Kidney (tissue), 14 donors: ENCODE data around the gene SLC39A10. TPM values are rescaled to one million over a fixed set of nuclear protein-coding genes. Genes with fewer than 3 reads are reported as not detected.

Experiments
- DNase-seq, 5 donors: peaks; one replicate each; pipeline ENCODE4 v3.0.0-alpha.2; 2013 to 2020
- FAIRE-seq: peaks from 2 replicates; lab custom pipeline; 2012; peaks lifted over from hg19 to GRCh38; lab: Jason Lieb, UNC
- H3K27ac ChIP-seq, 2 donors: one replicate each; pipeline ENCODE4 v1.7.0; 2013; ENCODE audit warnings: low read depth in 2 of 2, low read length in 2 of 2, inconsistent platforms in 1 of 2
- H3K27me3 ChIP-seq: one replicate; pipeline ENCODE4 v1.7.1; 2013; ENCODE audit warnings: low read length, inconsistent platforms; ENCODE audit not compliant: control insufficient read depth, insufficient read depth
- H3K36me3 ChIP-seq, 3 donors: one replicate each; pipeline versions ENCODE4 v1.7.0 to v1.7.1; 2013; ENCODE audit warnings: low read length in 3 of 3, control low read depth in 1 of 3, inconsistent platforms in 1 of 3; ENCODE audit not compliant: insufficient read depth in 3 of 3, control insufficient read depth in 2 of 3
- H3K4me1 ChIP-seq, 3 donors: one replicate each; pipeline versions ENCODE4 v1.7.0 to v1.7.1; 2013; ENCODE audit warnings: low read length in 3 of 3, inconsistent platforms in 1 of 3, low read depth in 1 of 3; ENCODE audit not compliant: control insufficient read depth in 2 of 3, insufficient read depth in 2 of 3
- H3K4me3 ChIP-seq, 3 donors: one replicate each; pipeline versions ENCODE4 v1.7.0 to v1.8.1; 2013; ENCODE audit warnings: low read length in 3 of 3, control low read depth in 1 of 3, inconsistent platforms in 1 of 3
- H3K9ac ChIP-seq, 3 donors: one replicate each; pipeline versions ENCODE4 v1.7.0 to v1.7.1; 2013; ENCODE audit warnings: low read length in 3 of 3, control low read depth in 1 of 3, inconsistent platforms in 1 of 3
- H3K9me3 ChIP-seq, 3 donors: one replicate each; pipeline versions ENCODE4 v1.7.0 to v1.7.1; 2013; ENCODE audit warnings: low read length in 3 of 3, control low read depth in 1 of 3, inconsistent platforms in 1 of 3; ENCODE audit not compliant: control insufficient read depth in 2 of 3, insufficient read depth in 1 of 3
- CTCF ChIP-seq: IDR thresholded peaks from 3 replicates; pipeline ENCODE4 v1.5.1; 2012; ENCODE audit warnings: mild to moderate bottlenecking, moderate library complexity, borderline replicate concordance; ENCODE audit not compliant: insufficient read depth; ENCODE audit errors: extremely low read depth
- intact Hi-C: fragments of 100-400 bp; cut with DNase I; formaldehyde crosslinking; loops from one replicate; pipeline ENCODE4 v1.11.1; 2022
- polyA plus RNA-seq: library from polyadenylated mRNA; stranded (reverse); fragments of 350-450 nt; fragmentation: Illumina TruSeq; extraction: RNeasy Lipid Tissue Mini Kit (QIAGEN cat#74804); gene quantifications from one replicate; pipeline ENCODE4 v1.2.3, GENCODE V29; 2014; ENCODE audit warnings: low read depth, low replicate concordance; ENCODE audit not compliant: insufficient read depth
- total RNA-seq: library from RNA; stranded (reverse); fragmentation: NEBNext Ultra II Directional; extraction: Animal tissue kit (Norgen Biotek cat#: 25700); gene quantifications from one replicate; pipeline ENCODE4 v1.2.1, GENCODE V29; 2021
- donor health status: control.
- donor health status: control.
- donor health status: control.
- donor health status: control.
- donor health status: control.
- donor health status: DM: yes; HTN: yes; CAD: no.
- donor health status: Normal renal cell carcinoma (clear cell type).

SLC39A10 gene
- total and polyA plus RNA-seq, 2 donors from 2014 or later: 5.4 to 36.7 TPM

GRCh38 chr2:195766691-195767090 is 109.7 kb downstream of the SLC39A10 start:
- intact Hi-C loops: no loop called here
- no peak for DNase-seq
- no peaks in the 10 kb centered on the region for H3K27me3 ChIP-seq
- H3K9me3 ChIP-seq: peaks cover 0 to 11% (median 0%) of the 10 kb centered on the region in 3 donors
- no peak overlapping the region for H3K9ac ChIP-seq
- FAIRE-seq: peak; percentile 76
- no peak overlapping the region for H3K4me3 ChIP-seq
- TF ChIP-seq CTCF: no peak
- H3K36me3 ChIP-seq: no peaks in the 10 kb centered on the region
- H3K4me1 ChIP-seq: no peaks in the 10 kb centered on the region
- H3K27ac ChIP-seq: no peak overlapping the region

DNA sequence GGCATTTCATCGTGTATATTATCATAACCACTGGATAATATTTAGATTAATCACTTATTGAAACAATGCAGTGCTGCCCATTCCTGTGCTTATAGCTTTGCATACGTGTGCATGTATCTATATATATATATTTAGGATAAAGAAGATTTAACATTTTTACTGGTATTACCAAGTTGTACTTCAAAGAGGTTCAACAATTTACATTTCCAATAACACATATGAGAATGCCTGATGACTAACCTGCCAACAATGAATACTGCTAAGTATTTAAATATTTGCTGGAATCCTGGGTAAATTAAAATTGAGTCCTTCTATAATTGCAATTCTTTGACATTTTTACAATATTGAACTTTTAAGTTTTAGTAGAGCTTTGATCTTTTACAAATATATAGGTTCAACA is 111.4 kb downstream of the SLC39A10 start:
- no peaks in the 10 kb centered on the region for H3K4me1 ChIP-seq
- H3K36me3 ChIP-seq: no peaks in the 10 kb centered on the region
- FAIRE-seq (no peak), DNase-seq (no peak)
- no peak overlapping the region for H3K4me3 ChIP-seq
- no peak for TF ChIP-seq CTCF
- no peak overlapping the region for H3K9ac ChIP-seq
- H3K9me3 ChIP-seq: peaks cover 0 to 11% (median 0%) of the 10 kb centered on the region in 3 donors
- no peak overlapping the region for H3K27ac ChIP-seq
- H3K27me3 ChIP-seq: no peaks in the 10 kb centered on the region
- intact Hi-C loops: no loop called here

- Histone ChIP-seq H3K4me1 (no peaks in the 10 kb centered on the region), H3K9ac (no peak overlapping the region), H3K36me3 (no peaks in the 10 kb centered on the region), H3K27me3 (no peaks in the 10 kb centered on the region), H3K4me3 (no peak overlapping the region), H3K9me3 (peaks cover 0 to 4% (median 0%) of the 10 kb centered on the region in 3 donors), H3K27ac (no peak overlapping the region)
- no peak for DNase-seq
- no peak for FAIRE-seq
- TF ChIP-seq CTCF: no peak
- intact Hi-C loops: no loop called here
Observed at GRCh38 chr2:195769975-195770374, 112.9 kb downstream of the SLC39A10 start.

- Histone ChIP-seq H3K9ac (no peak overlapping the region), H3K4me1 (no peaks in the 10 kb centered on the region), H3K36me3 (peaks cover 0 to 2% (median 0%) of the 10 kb centered on the region in 3 donors), H3K27ac (no peak overlapping the region), H3K9me3 (no peaks in the 10 kb centered on the region), H3K27me3 (no peaks in the 10 kb centered on the region), H3K4me3 (no peak overlapping the region)
- TF ChIP-seq CTCF: no peak
- no peak for DNase-seq
- no peak for FAIRE-seq
- intact Hi-C loops: no loop called here
Observed at GRCh38 chr2:195779491-195779890, 122.5 kb downstream of the SLC39A10 start.
